Activated T-cell treated with anti-CD3 and anti-CD28 coated beads, Interleukin-2, amount 50 U/mL, for 1 hour (primary cell): ENCODE results near the gene PRR15.

Experiments
- DNase-seq: peaks from one replicate; pipeline ENCODE4 v3.0.0-alpha.2; 2020

PRR15 gene

GRCh38 chr7:29572558-29572957, 8.9 kb downstream of the PRR15 start:
- DNase-seq: no peak

GRCh38 chr7:29573567-29573966, 9.9 kb downstream of the PRR15 start:
- no peak for DNase-seq

- DNase-seq: no peak
Measured at GRCh38 chr7:29574659-29575058, 11.0 kb downstream of the PRR15 start.

- DNase-seq: no peak
Measured at GRCh38 chr7:29587195-29587808, 23.7 kb downstream of the PRR15 start.

GRCh38 chr7:29588212-29588611, 24.6 kb downstream of the PRR15 start:
- no peak for DNase-seq

GRCh38 chr7:29588900-29589696, 25.5 kb downstream of the PRR15 start:
- DNase-seq: no peak

- no peak for DNase-seq
Measured at GRCh38 chr7:29592866-29593265, 29.2 kb downstream of the PRR15 start.

- DNase-seq: no peak
Measured at GRCh38 chr7:29593459-29593858, 29.8 kb downstream of the PRR15 start.

- DNase-seq: no peak
Measured at GRCh38 chr7:29596593-29597178, 33.1 kb downstream of the PRR15 start.

GRCh38 chr7:29597266-29597665, 33.6 kb downstream of the PRR15 start:
- DNase-seq: no peak

GRCh38 chr7:29598137-29598536, 34.5 kb downstream of the PRR15 start:
- DNase-seq: no peak

GRCh38 chr7:29598613-29599012, 35.0 kb downstream of the PRR15 start:
- no peak for DNase-seq

GRCh38 chr7:29599026-29599425, 35.4 kb downstream of the PRR15 start:
- DNase-seq: no peak

- DNase-seq: no peak
Measured at GRCh38 chr7:29600661-29601060, 37.0 kb downstream of the PRR15 start.

- DNase-seq: no peak
Measured at GRCh38 chr7:29604052-29604451, 40.4 kb downstream of the PRR15 start.

- no peak for DNase-seq
Measured at GRCh38 chr7:29604702-29605101, 41.1 kb downstream of the PRR15 start.

GRCh38 chr7:29605671-29606070, 42.0 kb downstream of the PRR15 start:
- no peak for DNase-seq

GRCh38 chr7:29606287-29606721, 42.7 kb downstream of the PRR15 start:
- DNase-seq: no peak

- DNase-seq: no peak
Measured at GRCh38 chr7:29606830-29607229, 43.2 kb downstream of the PRR15 start.

GRCh38 chr7:29607259-29607658, 43.6 kb downstream of the PRR15 start:
- DNase-seq: no peak

- no peak for DNase-seq
Measured at GRCh38 chr7:29607889-29608288, 44.3 kb downstream of the PRR15 start.

GRCh38 chr7:29609162-29610037, 45.8 kb downstream of the PRR15 start:
- no peak for DNase-seq

GRCh38 chr7:29610086-29610485, 46.5 kb downstream of the PRR15 start:
- no peak for DNase-seq
